K562 (cell line): ENCODE data around the gene NR2F6. TPM values are rescaled to one million over a fixed set of nuclear protein-coding genes. Genes with fewer than 3 reads are reported as not detected.
A peak's percentile ranks its signal among the peaks of the same experiment; 100 is the strongest.

Experiments
- ARID2 ChIP-seq: fragments of 450-650 bp; IDR thresholded peaks from 2 replicates; pipeline ENCODE4 v1.6.1; 2017; ENCODE audit warnings: antibody characterized with exemption, mild to moderate bottlenecking
- CAMTA2 ChIP-seq: fragments of 250-450 bp; sonication (Bioruptor Pico); conservative IDR thresholded peaks from 2 replicates; pipeline ENCODE4 v1.5.1; 2022
- HDAC1 ChIP-seq, 2 experiments: fragments of 450-650 bp; IDR thresholded peaks; 2 replicates each; pipeline ENCODE4 v1.6.1; 2016 to 2017; ENCODE audit warnings: inconsistent platforms in 1 of 2, mild to moderate bottlenecking in 1 of 2, moderate library complexity in 1 of 2
- HDGF ChIP-seq: fragments of 450-650 bp; IDR thresholded peaks from 2 replicates; pipeline ENCODE4 v1.6.1; 2016
- MBD2 ChIP-seq: sonication (generic); IDR thresholded peaks from 2 replicates; pipeline ENCODE4 v1.6.1; 2016; ENCODE audit warnings: low read depth, borderline replicate concordance
- NELFE ChIP-seq: IDR thresholded peaks from 2 replicates; pipeline ENCODE4 v1.6.1; 2011; ENCODE audit warnings: mild to moderate bottlenecking; ENCODE audit not compliant: insufficient read depth, insufficient read length
- RBM39 ChIP-seq: fragments of 200-400 bp; formaldehyde crosslinking; optimal IDR thresholded peaks from 2 replicates; pipeline ENCODE3; 2018; ENCODE audit warnings: low read depth, low read length
- SAP30 ChIP-seq: fragments of 200-600 bp; sonication (generic); IDR thresholded peaks from 2 replicates; pipeline ENCODE4 v1.6.1; 2012; ENCODE audit warnings: borderline replicate concordance, low read depth, mild to moderate bottlenecking, moderate library complexity, low read length, control low read depth, inconsistent platforms; ENCODE audit not compliant: insufficient read depth, poor library complexity, severe bottlenecking
- SMARCA4 ChIP-seq: fragments of 450-650 bp; IDR thresholded peaks from 2 replicates; pipeline ENCODE4 v1.6.1; 2016
- SUPT5H ChIP-seq: fragments of 450-650 bp; IDR thresholded peaks from 2 replicates; pipeline ENCODE4 v1.6.1; 2016
- ZBED1 ChIP-seq: IDR thresholded peaks from 2 replicates; pipeline ENCODE4 v1.6.1; 2014
- ZC3H11A ChIP-seq: IDR thresholded peaks from 2 replicates; pipeline ENCODE4 v1.6.1; 2012; ENCODE audit warnings: low read depth, low read length, improper control_type of control experiment
- ZNF143 ChIP-seq: sonication (generic); formaldehyde crosslinking; IDR thresholded peaks from 2 replicates; pipeline ENCODE4 v1.9.0; 2022; ENCODE audit warnings: mild to moderate bottlenecking, missing genetic modification reagents
- ZNF644 ChIP-seq: fragments of 200-800 bp; sonication (Bioruptor generic); IDR thresholded peaks from 2 replicates; pipeline ENCODE4 v1.6.1; 2016; ENCODE audit warnings: low read depth, missing genetic modification characterization, missing compliant biosample characterization
- ZNF695 ChIP-seq: fragments of 450-650 bp; formaldehyde crosslinking; IDR thresholded peaks from 2 replicates; pipeline ENCODE4 v1.4.0; 2020; ENCODE audit warnings: mild to moderate bottlenecking, moderate library complexity
- ZNF75A ChIP-seq: fragments of 450-650 bp; formaldehyde crosslinking; IDR thresholded peaks from 2 replicates; pipeline ENCODE4 v1.4.0; 2020; ENCODE audit warnings: mild to moderate bottlenecking
- polyA plus RNA-seq, 8 experiments: library from polyadenylated mRNA; depleted of rRNA in 4 of 8; stranded (reverse) in 5 of 8; unstranded in 3 of 8; fragments of >200 nt; fragmentation: Nextera tagmentation in 2 of 8; fragmentation: Illumina TruSeq in 1 of 8; extraction: Ambion mirVana in 2 of 8; extraction: Trizol in 1 of 8; gene quantifications; 2 replicates each; pipeline versions ENCODE4 v1.2.1 to v1.2.3, GENCODE V29; 2011 to 2014; ENCODE audit warnings: inconsistent platforms in 1 of 8, missing spikeins in 1 of 8
- total RNA-seq, 7 experiments: library from RNA; depleted of rRNA in 6 of 7; stranded (reverse); fragments of >200 nt in 6 of 7; fragmentation: Illumina TruSeq in 2 of 7; extraction: Trizol in 2 of 7; gene quantifications; 2 replicates each; pipeline versions ENCODE4 v1.2.1 to v1.2.3, GENCODE V29; 2011 to 2021; ENCODE audit warnings: low replicate concordance in 1 of 7
- TF ChIP-seq, protein P1 (sequence below): sonication (generic); formaldehyde crosslinking; IDR thresholded peaks from 2 replicates; pipeline ENCODE4 v1.8.0; 2022; ENCODE audit warnings: mild to moderate bottlenecking, missing genetic modification reagents
- TF ChIP-seq, protein P2 (sequence below): fragments of 250-450 bp; sonication (Bioruptor Pico); IDR thresholded peaks from 2 replicates; pipeline ENCODE4 v1.8.0; 2021; ENCODE audit warnings: moderate library complexity, mild to moderate bottlenecking, inconsistent platforms
- TF ChIP-seq, protein P3 (sequence below): fragments of 250-450 bp; sonication (Bioruptor Pico); IDR thresholded peaks from 2 replicates; pipeline ENCODE4 v1.4.0; 2020; ENCODE audit warnings: mild to moderate bottlenecking
- TF ChIP-seq, protein P4 (sequence below): fragments of 200-800 bp; sonication (Bioruptor generic); IDR thresholded peaks from 2 replicates; pipeline ENCODE4 v1.6.1; 2017; ENCODE audit warnings: missing genetic modification characterization, missing compliant biosample characterization

NR2F6 gene
- total and polyA plus RNA-seq, 9 of the 15 experiments (the other 6 are each of a cell fraction or from before 2014, with no cell fraction given), result 0.76 to 97.5 (median 18.8) TPM

DNA sequence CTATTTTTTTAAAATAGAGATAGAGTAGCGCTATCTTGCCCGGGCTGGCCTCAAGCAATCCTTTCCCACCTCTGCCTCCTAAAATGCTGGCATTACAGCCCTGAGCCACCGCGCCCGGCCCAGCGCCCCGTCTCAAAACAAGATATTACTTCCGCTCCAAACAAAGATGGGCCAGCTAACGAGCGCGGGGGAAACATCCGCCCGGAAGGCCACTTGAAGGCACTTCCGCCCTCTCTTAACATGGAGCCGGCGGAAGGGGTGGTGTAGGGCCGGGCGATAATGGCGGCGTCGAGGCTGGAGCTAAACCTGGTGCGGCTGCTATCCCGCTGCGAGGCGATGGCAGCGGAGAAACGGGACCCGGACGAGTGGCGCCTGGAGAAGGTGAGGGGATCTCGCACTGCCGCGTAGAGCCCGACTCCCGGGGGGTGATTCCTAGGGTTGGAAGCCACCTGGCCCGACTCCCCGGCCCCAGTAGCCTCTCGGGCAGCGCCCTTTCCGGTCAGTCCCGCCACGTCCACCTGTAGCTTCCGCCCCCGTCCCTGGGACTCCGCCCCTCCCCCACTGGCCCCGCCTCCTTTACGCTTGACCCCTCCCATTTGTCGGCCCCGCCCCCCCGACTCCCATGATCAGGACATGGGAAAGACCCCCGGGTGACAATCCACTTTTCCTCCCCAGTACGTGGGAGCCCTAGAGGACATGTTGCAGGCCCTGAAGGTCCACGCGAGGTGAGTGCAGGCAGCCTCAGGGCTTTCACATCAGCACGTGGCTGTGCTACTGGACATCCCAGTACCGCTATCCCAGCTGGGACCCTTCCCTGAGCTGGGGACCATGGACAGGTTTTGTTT, 30.4 kb downstream of the NR2F6 start, which contains the start of gene USE1 (continued):
- TF ChIP-seq SMARCA4 (no peak), HDGF (no peak), RBM39 (peak; percentile 62), ZNF644 (peak; percentile 82), ARID2 (no peak), MBD2 (peak; percentile 79), ZBED1 (0 out of 2 replicates have a peak, but pooled peaks have one; percentile 61), ZC3H11A (no peak), SUPT5H (peak; percentile 93), ZNF75A (no peak), SAP30 (peak; percentile 57), CAMTA2 (CRISPR knock-in tag) (no peak; the same call in 1 of the 2 replicates), ZNF695 (no peak), NELFE (peak; percentile 54), ZNF143 (CRISPR knock-in tag) (0 out of 2 replicates have a peak, but pooled peaks have one; percentile 56), HDAC1 (IDR thresholded peaks at IDR 0.05) (peak in 1 of 2 experiments; percentile 90; a peak in 2 of 4 replicates)
- TF ChIP-seq, protein P1, sequence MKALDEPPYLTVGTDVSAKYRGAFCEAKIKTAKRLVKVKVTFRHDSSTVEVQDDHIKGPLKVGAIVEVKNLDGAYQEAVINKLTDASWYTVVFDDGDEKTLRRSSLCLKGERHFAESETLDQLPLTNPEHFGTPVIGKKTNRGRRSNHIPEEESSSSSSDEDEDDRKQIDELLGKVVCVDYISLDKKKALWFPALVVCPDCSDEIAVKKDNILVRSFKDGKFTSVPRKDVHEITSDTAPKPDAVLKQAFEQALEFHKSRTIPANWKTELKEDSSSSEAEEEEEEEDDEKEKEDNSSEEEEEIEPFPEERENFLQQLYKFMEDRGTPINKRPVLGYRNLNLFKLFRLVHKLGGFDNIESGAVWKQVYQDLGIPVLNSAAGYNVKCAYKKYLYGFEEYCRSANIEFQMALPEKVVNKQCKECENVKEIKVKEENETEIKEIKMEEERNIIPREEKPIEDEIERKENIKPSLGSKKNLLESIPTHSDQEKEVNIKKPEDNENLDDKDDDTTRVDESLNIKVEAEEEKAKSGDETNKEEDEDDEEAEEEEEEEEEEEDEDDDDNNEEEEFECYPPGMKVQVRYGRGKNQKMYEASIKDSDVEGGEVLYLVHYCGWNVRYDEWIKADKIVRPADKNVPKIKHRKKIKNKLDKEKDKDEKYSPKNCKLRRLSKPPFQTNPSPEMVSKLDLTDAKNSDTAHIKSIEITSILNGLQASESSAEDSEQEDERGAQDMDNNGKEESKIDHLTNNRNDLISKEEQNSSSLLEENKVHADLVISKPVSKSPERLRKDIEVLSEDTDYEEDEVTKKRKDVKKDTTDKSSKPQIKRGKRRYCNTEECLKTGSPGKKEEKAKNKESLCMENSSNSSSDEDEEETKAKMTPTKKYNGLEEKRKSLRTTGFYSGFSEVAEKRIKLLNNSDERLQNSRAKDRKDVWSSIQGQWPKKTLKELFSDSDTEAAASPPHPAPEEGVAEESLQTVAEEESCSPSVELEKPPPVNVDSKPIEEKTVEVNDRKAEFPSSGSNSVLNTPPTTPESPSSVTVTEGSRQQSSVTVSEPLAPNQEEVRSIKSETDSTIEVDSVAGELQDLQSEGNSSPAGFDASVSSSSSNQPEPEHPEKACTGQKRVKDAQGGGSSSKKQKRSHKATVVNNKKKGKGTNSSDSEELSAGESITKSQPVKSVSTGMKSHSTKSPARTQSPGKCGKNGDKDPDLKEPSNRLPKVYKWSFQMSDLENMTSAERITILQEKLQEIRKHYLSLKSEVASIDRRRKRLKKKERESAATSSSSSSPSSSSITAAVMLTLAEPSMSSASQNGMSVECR (CRISPR knock-in tag), result peak; percentile 95
- TF ChIP-seq, protein P2, sequence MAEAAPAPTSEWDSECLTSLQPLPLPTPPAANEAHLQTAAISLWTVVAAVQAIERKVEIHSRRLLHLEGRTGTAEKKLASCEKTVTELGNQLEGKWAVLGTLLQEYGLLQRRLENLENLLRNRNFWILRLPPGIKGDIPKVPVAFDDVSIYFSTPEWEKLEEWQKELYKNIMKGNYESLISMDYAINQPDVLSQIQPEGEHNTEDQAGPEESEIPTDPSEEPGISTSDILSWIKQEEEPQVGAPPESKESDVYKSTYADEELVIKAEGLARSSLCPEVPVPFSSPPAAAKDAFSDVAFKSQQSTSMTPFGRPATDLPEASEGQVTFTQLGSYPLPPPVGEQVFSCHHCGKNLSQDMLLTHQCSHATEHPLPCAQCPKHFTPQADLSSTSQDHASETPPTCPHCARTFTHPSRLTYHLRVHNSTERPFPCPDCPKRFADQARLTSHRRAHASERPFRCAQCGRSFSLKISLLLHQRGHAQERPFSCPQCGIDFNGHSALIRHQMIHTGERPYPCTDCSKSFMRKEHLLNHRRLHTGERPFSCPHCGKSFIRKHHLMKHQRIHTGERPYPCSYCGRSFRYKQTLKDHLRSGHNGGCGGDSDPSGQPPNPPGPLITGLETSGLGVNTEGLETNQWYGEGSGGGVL (CRISPR knock-in tag), result no peak
- TF ChIP-seq, protein P3, sequence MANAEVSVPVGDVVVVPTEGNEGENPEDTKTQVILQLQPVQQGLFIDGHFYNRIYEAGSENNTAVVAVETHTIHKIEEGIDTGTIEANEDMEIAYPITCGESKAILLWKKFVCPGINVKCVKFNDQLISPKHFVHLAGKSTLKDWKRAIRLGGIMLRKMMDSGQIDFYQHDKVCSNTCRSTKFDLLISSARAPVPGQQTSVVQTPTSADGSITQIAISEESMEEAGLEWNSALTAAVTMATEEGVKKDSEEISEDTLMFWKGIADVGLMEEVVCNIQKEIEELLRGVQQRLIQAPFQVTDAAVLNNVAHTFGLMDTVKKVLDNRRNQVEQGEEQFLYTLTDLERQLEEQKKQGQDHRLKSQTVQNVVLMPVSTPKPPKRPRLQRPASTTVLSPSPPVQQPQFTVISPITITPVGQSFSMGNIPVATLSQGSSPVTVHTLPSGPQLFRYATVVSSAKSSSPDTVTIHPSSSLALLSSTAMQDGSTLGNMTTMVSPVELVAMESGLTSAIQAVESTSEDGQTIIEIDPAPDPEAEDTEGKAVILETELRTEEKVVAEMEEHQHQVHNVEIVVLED (CRISPR knock-in tag), result no peak
- TF ChIP-seq, protein P4, sequence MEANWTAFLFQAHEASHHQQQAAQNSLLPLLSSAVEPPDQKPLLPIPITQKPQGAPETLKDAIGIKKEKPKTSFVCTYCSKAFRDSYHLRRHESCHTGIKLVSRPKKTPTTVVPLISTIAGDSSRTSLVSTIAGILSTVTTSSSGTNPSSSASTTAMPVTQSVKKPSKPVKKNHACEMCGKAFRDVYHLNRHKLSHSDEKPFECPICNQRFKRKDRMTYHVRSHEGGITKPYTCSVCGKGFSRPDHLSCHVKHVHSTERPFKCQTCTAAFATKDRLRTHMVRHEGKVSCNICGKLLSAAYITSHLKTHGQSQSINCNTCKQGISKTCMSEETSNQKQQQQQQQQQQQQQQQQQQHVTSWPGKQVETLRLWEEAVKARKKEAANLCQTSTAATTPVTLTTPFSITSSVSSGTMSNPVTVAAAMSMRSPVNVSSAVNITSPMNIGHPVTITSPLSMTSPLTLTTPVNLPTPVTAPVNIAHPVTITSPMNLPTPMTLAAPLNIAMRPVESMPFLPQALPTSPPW (CRISPR knock-in tag), result peak; percentile 84
